Osteoblast (primary cell): ENCODE results near the gene PIP4K2A. TPM values are rescaled to one million over a fixed set of nuclear protein-coding genes. Genes with fewer than 3 reads are reported as not detected.

Experiments
- DNase-seq: peaks from one replicate; pipeline ENCODE4 v3.0.0; 2011; ENCODE audit warnings: low spot score, mixed read lengths; ENCODE audit not compliant: insufficient read length; ENCODE audit errors: missing footprints
- H2AFZ ChIP-seq: 2 replicates; pipeline ENCODE4 v1.6.0; 2011; ENCODE audit warnings: mild to moderate bottlenecking, low read length
- H3K27ac ChIP-seq: 2 replicates; pipeline ENCODE4 v1.5.1; 2011; ENCODE audit warnings: mild to moderate bottlenecking, low read depth, low read length, moderate library complexity
- H3K27me3 ChIP-seq: 2 replicates; pipeline ENCODE4 v1.6.0; 2012; ENCODE audit warnings: mild to moderate bottlenecking, control low read depth, inconsistent platforms, low read length, moderate library complexity; ENCODE audit not compliant: insufficient read depth
- H3K36me3 ChIP-seq: 2 replicates; pipeline ENCODE4 v1.5.1; 2011; ENCODE audit warnings: mild to moderate bottlenecking, low read length, control low read depth, moderate library complexity; ENCODE audit not compliant: insufficient read depth
- H3K4me1 ChIP-seq: 2 replicates; pipeline ENCODE4 v1.5.1; 2011; ENCODE audit warnings: mild to moderate bottlenecking, low read length, control low read depth, moderate library complexity; ENCODE audit not compliant: insufficient read depth
- H3K4me2 ChIP-seq: 2 replicates; pipeline ENCODE4 v1.6.0; 2011; ENCODE audit warnings: mild to moderate bottlenecking, low read length; ENCODE audit not compliant: insufficient read depth
- H3K4me3 ChIP-seq: fragments of 200-600 bp; sonication (generic); 3 replicates; pipeline ENCODE4 v1.5.1; 2012; ENCODE audit warnings: mild to moderate bottlenecking, low read length, inconsistent platforms; ENCODE audit not compliant: insufficient read depth
- H3K79me2 ChIP-seq: 2 replicates; pipeline ENCODE4 v1.6.0; 2012; ENCODE audit warnings: mild to moderate bottlenecking, low read length, control low read depth, inconsistent platforms; ENCODE audit not compliant: insufficient read depth
- H3K9me3 ChIP-seq: 2 replicates; pipeline ENCODE4 v1.5.1; 2011; ENCODE audit warnings: low read depth, low read length, control low read depth
- H4K20me1 ChIP-seq: 2 replicates; pipeline ENCODE4 v1.6.0; 2012; ENCODE audit warnings: mild to moderate bottlenecking, low read length, control low read depth; ENCODE audit not compliant: insufficient read depth
- CTCF ChIP-seq: IDR thresholded peaks from 2 replicates; pipeline ENCODE4 v1.5.1; 2011; ENCODE audit warnings: mild to moderate bottlenecking, low read depth, low read length, moderate library complexity; ENCODE audit errors: extremely low read depth
- total RNA-seq: library from RNA; depleted of rRNA; stranded (reverse); fragments of >200 nt; gene quantifications from 2 replicates; pipeline ENCODE4 v1.2.3, GENCODE V29; 2012

PIP4K2A gene
- total RNA-seq, 1 donor, result 68.8 TPM

GRCh38 chr10:22644222-22644621, 70.2 kb downstream of the PIP4K2A start:
- no peak overlapping the region for H3K4me2 ChIP-seq

DNA sequence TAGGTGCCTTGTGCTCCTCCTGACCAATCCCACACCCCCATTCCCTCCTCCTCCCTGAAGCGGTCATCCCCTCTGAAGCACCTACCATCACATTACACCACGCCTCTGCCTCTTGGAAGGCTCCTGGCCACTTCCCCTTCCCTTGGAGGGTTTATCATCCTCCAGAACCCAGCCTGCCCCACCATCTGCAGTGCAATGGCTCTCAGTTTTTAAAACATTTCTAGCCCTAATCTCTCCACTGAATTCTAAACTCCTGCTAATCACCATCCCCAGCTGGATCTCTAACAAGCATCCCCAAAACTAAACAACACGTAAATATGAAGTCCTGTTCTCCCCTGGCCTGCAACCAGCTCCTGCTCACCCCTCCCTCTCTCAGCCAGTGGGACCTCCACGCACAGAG, 70.6 kb downstream of the PIP4K2A start:
- H2AFZ ChIP-seq, result no peak overlapping the region
- H3K27ac ChIP-seq, result no peak overlapping the region
- no peaks in the 10 kb centered on the region for H3K36me3 ChIP-seq
- H3K79me2 ChIP-seq, result peaks cover 46% of the 10 kb centered on the region
- H3K4me2 ChIP-seq, result no peak overlapping the region
- no peaks in the 10 kb centered on the region for H4K20me1 ChIP-seq
- H3K4me3 ChIP-seq, result no peak overlapping the region
- DNase-seq, result no peak
- H3K9me3 ChIP-seq, result no peaks in the 10 kb centered on the region
- no peak for TF ChIP-seq CTCF
- H3K27me3 ChIP-seq, result no peaks in the 10 kb centered on the region
- peaks cover 15% of the 10 kb centered on the region for H3K4me1 ChIP-seq

More at GRCh38 chr10:22644222-22644621, 70.2 kb downstream of the PIP4K2A start:
- no peaks in the 10 kb centered on the region for H3K27me3 ChIP-seq
- H3K79me2 ChIP-seq, result peaks cover 44% of the 10 kb centered on the region
- H3K36me3 ChIP-seq, result no peaks in the 10 kb centered on the region
- no peak overlapping the region for H2AFZ ChIP-seq
- no peaks in the 10 kb centered on the region for H3K9me3 ChIP-seq
- H4K20me1 ChIP-seq, result no peaks in the 10 kb centered on the region
- H3K27ac ChIP-seq, result no peak overlapping the region
- DNase-seq, result no peak
- H3K4me1 ChIP-seq, result peaks cover 18% of the 10 kb centered on the region
- H3K4me3 ChIP-seq, result no peak overlapping the region
- no peak for TF ChIP-seq CTCF

DNA sequence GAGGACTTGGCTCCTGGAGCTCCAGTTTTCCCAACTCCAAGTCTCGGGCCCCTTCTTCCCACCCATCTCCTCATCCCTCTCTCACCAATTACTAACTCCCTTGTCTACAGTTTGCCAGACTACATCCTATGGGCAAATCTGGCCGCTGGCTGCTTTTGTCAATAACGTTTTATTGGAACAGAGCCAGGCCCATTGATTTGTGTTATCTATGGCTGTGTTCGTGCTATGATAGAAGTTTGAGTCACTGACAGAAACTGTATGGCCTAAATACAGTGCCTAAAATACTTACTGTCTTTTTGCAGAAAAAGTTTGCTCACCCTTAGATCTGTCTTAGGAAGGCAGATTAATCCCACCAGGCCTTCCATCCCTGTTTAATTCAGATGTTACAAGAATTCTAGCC, 71.3 kb downstream of the PIP4K2A start:
- Histone ChIP-seq H3K27ac (no peak overlapping the region), H3K4me1 (peaks cover 9% of the 10 kb centered on the region), H3K9me3 (no peaks in the 10 kb centered on the region), H2AFZ (no peak overlapping the region), H3K4me3 (no peak overlapping the region), H4K20me1 (no peaks in the 10 kb centered on the region), H3K36me3 (no peaks in the 10 kb centered on the region), H3K27me3 (no peaks in the 10 kb centered on the region), H3K4me2 (no peak overlapping the region), H3K79me2 (peaks cover 46% of the 10 kb centered on the region)
- TF ChIP-seq CTCF, result no peak
- DNase-seq, result no peak

DNA sequence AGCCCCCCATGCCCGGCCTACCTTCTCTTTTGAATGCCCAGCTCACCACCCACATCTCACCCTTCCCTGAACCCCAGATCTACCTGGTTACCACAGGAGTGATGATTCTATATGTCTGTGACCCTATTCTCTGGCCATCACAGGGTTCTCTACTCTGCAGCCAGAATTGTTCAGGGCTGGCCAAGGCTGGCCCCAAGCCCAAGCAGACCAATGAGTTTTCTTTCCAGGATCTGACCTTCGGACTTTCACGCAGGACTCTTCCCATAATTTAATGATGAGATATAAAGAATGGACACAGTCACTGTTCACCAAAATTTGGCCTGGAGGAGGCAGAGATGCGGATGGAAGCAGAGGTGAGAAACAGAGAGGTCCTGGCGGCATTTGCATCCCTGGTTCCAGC, 72.6 kb downstream of the PIP4K2A start:
- Histone ChIP-seq H4K20me1 (no peaks in the 10 kb centered on the region), H3K4me3 (no peak overlapping the region), H3K27ac (no peak overlapping the region), H3K4me2 (no peak overlapping the region), H3K4me1 (no peaks in the 10 kb centered on the region), H3K79me2 (peaks cover 46% of the 10 kb centered on the region), H3K9me3 (no peaks in the 10 kb centered on the region), H3K27me3 (no peaks in the 10 kb centered on the region), H2AFZ (no peak overlapping the region), H3K36me3 (no peaks in the 10 kb centered on the region)
- no peak for DNase-seq
- TF ChIP-seq CTCF, result no peak
